Fibroblast of peridontal ligament (primary cell): Measurements from ENCODE around the gene ARSB.

Experiments
- DNase-seq: peaks from one replicate; pipeline ENCODE4 v3.0.0-alpha.2; 2010; ENCODE audit errors: extremely low read depth

ARSB gene

GRCh38 chr5:78985116-78985724, at the start of gene ARSB:
TSS of gene ARSB (minus strand) at chr5:78985310. CDS start at chr5:78985248, 62 bp downstream.
- DNase-seq, result peak; percentile 39

GRCh38 chr5:79032782-79033181, 47.7 kb upstream of the ARSB start:
- DNase-seq, result no peak

GRCh38 chr5:79032031-79032695, 47.1 kb upstream of the ARSB start:
- no peak for DNase-seq

GRCh38 chr5:79031485-79031867, 46.4 kb upstream of the ARSB start:
- no peak for DNase-seq

- DNase-seq, result no peak
These were observed 45.8 kb upstream of the ARSB start for GRCh38 chr5:79030663-79031484.

GRCh38 chr5:79025054-79025472, 40.0 kb upstream of the ARSB start:
- DNase-seq, result peak; percentile 76

GRCh38 chr5:79023947-79024346, 38.8 kb upstream of the ARSB start:
- DNase-seq, result no peak

- DNase-seq, result no peak
These were observed 38.2 kb upstream of the ARSB start for GRCh38 chr5:79023348-79023747.

GRCh38 chr5:79022771-79023170, 37.7 kb upstream of the ARSB start:
- no peak for DNase-seq

- DNase-seq, result no peak
These were observed 36.6 kb upstream of the ARSB start for GRCh38 chr5:79021753-79022152.

GRCh38 chr5:79020861-79021561, 35.9 kb upstream of the ARSB start:
- DNase-seq, result peak; percentile 85

- DNase-seq, result no peak
These were observed 29.5 kb upstream of the ARSB start for GRCh38 chr5:79014631-79015030.

GRCh38 chr5:79011869-79012268, 26.8 kb upstream of the ARSB start:
- DNase-seq, result no peak

GRCh38 chr5:79011219-79011836, 26.2 kb upstream of the ARSB start:
- DNase-seq, result peak; percentile 65

GRCh38 chr5:79008362-79008761, 23.3 kb upstream of the ARSB start:
- no peak for DNase-seq

- no peak for DNase-seq
These were observed 22.8 kb upstream of the ARSB start for GRCh38 chr5:79007872-79008271.

- DNase-seq, result no peak
These were observed 21.0 kb upstream of the ARSB start for GRCh38 chr5:79005936-79006631.

- no peak for DNase-seq
These were observed 20.0 kb upstream of the ARSB start for GRCh38 chr5:79005151-79005550.

- peak; percentile 38 for DNase-seq
These were observed 17.3 kb upstream of the ARSB start for GRCh38 chr5:79002374-79002773.

GRCh38 chr5:79001471-79001870, 16.4 kb upstream of the ARSB start:
- DNase-seq, result no peak

GRCh38 chr5:78997090-78997489, 12.0 kb upstream of the ARSB start:
- no peak for DNase-seq
